Measurements from ENCODE around the gene PHC2. TPM values are rescaled to one million over a fixed set of nuclear protein-coding genes. Genes with fewer than 3 reads are reported as not detected.

PHC2 gene
- total and polyA plus RNA-seq, 4 donors: 51.9 to 111 (median 91.6) TPM

DNA sequence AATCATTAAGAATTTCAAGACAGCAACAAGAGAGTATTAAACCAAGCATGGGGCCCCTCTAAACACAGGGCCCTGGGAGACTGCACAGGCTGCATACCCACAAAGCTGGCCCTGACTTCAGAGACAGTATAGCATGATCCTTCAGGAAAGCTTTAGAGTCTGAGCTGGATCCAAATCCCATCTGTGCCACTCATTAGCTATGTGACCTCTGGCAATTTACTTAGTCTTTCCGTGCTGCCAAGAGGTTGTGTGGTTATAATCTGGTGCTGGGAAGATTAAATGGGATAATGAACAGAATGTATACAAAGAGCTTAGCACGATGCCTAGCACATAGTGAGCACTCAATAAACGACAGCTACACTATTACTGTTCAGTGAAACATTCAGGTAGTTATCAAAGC is 4.0 kb downstream of the PHC2 start:
- no CpG with 5 or more reads among the region's 3 CpGs for WGBS (ENCODE audit: insufficient coverage)
- Histone ChIP-seq H3K27me3 (ENCODE audit: control insufficient read depth, insufficient read depth, low read length) (peaks cover 11% of the 10 kb centered on the region), H3K4me1 (ENCODE audit: control insufficient read depth, insufficient read depth, low read length) (peaks cover 4% of the 10 kb centered on the region), H3K36me3 (ENCODE audit: control insufficient read depth, insufficient read depth, low read length) (no peaks in the 10 kb centered on the region), H3K9me3 (ENCODE audit: control insufficient read depth, insufficient read depth, low read length) (no peaks in the 10 kb centered on the region), H3K27ac (ENCODE audit: low read depth, low read length) (no peak overlapping the region), H3K4me3 (ENCODE audit: low read depth, low read length) (no peak overlapping the region)
- DNase-seq (ENCODE audit: low read depth in 4 of 6, low spot score in 6 of 6): no peak

DNA sequence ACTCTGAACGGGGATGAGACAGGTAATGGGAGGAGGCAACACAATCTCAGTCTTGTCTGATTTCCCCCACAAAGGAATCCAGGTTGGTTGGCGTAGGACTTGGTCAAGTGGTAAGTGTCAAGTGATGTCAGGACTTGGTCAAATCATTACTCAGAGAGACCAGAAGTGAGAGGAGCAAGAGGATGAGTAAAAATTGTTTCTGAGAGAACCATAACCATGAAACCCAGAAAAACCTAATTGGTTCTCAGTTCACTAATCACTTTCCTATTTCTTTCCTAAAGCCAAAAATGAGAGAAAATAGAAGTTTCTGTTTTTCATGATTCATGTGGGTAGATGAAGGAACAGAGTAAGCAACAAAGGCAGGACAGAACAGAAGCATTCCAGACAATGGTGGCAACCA is 5.0 kb downstream of the PHC2 start:
- no peak overlapping the region for H3K4me3 ChIP-seq (ENCODE audit: low read depth, low read length)
- peaks cover 4% of the 10 kb centered on the region for H3K4me1 ChIP-seq (ENCODE audit: control insufficient read depth, insufficient read depth, low read length)
- WGBS (ENCODE audit: insufficient coverage): 100% methylated on average over 1 of the region's 2 CpGs
- H3K36me3 ChIP-seq (ENCODE audit: control insufficient read depth, insufficient read depth, low read length): no peaks in the 10 kb centered on the region
- H3K27ac ChIP-seq (ENCODE audit: low read depth, low read length): no peak overlapping the region
- DNase-seq (ENCODE audit: low read depth in 4 of 6, low spot score in 6 of 6): no peak
- H3K9me3 ChIP-seq (ENCODE audit: control insufficient read depth, insufficient read depth, low read length): no peaks in the 10 kb centered on the region
- peaks cover 11% of the 10 kb centered on the region for H3K27me3 ChIP-seq (ENCODE audit: control insufficient read depth, insufficient read depth, low read length)

DNA sequence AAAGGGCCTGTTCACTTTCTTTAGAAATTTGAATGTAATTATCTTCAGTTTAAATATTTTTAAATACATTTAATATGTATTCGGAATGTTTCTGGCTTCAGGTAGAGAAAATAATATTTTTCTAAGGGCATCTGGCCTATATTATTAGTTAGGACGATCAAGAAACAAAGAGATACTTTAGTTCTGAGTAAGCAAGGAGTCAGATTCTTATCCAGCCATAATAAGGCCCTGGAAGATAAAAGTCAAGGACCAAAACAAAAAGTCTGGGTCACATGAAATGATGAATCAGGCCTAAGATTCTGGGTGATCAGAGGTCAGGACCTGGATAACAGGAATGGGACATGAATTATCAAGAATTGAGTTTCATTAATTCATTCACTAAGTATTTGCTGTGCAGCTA is 6.3 kb downstream of the PHC2 start:
- DNase-seq (ENCODE audit: low read depth in 4 of 6, low spot score in 6 of 6): no peak
- Histone ChIP-seq H3K27ac (ENCODE audit: low read depth, low read length) (no peak overlapping the region), H3K27me3 (ENCODE audit: control insufficient read depth, insufficient read depth, low read length) (peaks cover 8% of the 10 kb centered on the region), H3K36me3 (ENCODE audit: control insufficient read depth, insufficient read depth, low read length) (no peaks in the 10 kb centered on the region), H3K4me1 (ENCODE audit: control insufficient read depth, insufficient read depth, low read length) (no peaks in the 10 kb centered on the region), H3K4me3 (ENCODE audit: low read depth, low read length) (no peak overlapping the region), H3K9me3 (ENCODE audit: control insufficient read depth, insufficient read depth, low read length) (no peaks in the 10 kb centered on the region)
- no CpG with 5 or more reads among the region's 2 CpGs for WGBS (ENCODE audit: insufficient coverage)

DNA sequence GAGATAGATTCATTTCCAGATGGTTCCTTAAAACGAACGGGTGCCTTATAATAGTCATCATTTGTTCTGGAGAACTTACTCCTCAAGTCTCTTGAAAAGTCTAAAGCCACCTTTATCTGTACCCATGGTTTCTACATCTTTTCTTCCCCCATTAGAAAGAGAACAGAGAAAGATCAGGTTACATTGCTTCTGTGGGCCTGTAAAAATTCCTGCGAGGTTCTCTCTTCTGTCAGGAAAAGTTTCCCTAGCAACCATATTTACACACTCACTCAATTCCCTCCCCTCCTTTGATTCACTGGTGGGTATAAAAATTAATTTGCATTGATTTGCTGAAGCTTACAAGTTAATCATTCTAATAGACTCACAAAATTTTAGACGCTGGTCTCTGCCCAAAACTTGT is 6.7 kb downstream of the PHC2 start:
- WGBS (ENCODE audit: insufficient coverage): no CpG with 5 or more reads among the region's 4 CpGs
- H3K9me3 ChIP-seq (ENCODE audit: control insufficient read depth, insufficient read depth, low read length): no peaks in the 10 kb centered on the region
- H3K4me1 ChIP-seq (ENCODE audit: control insufficient read depth, insufficient read depth, low read length): no peaks in the 10 kb centered on the region
- no peak for DNase-seq (ENCODE audit: low read depth in 4 of 6, low spot score in 6 of 6)
- no peak overlapping the region for H3K27ac ChIP-seq (ENCODE audit: low read depth, low read length)
- peaks cover 5% of the 10 kb centered on the region for H3K27me3 ChIP-seq (ENCODE audit: control insufficient read depth, insufficient read depth, low read length)
- no peaks in the 10 kb centered on the region for H3K36me3 ChIP-seq (ENCODE audit: control insufficient read depth, insufficient read depth, low read length)
- no peak overlapping the region for H3K4me3 ChIP-seq (ENCODE audit: low read depth, low read length)

DNA sequence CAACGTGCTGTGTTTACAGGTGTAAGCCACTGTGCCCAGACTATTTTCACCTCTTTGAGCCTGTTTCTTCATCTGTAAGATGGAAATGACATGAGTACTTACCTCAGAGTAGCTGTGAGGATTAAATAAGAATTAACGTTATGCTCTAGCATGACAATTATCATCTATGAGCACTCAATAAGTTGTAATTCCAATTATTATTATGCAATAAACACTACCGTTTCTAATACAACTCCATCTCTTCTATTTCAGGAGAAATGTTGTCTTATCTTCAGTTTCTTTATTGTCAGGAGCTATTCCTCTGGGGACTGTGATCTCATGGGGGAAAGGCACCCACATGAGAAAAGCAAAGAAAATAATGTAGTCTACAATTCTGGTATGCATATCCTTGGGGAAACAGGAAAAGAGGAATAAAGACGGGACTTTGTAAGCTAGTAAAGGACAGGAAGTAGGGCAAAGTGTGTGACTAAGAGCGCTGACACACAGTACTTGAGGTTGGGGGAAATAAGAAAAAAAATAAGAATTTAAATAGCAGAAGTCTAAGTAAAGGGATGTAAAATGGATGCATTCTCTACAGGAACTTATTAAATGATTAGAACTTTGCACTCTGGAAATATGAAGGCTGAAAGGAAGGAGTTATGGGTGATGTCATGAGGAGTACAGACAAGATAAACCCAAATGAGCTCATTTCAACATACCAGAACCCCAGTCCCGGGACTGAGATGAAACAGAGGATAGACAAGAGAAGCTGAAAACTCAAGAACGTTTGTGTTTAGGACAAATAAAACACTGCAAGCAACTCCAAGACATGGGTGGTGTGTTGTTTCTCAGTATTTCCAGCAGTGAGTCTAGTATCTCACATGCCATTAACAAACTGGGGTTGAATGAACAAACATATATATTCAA is 9.8 kb downstream of the PHC2 start:
- WGBS (ENCODE audit: insufficient coverage): 100% methylated on average over 2 of the region's 7 CpGs
- Histone ChIP-seq H3K9me3 (ENCODE audit: control insufficient read depth, insufficient read depth, low read length) (peaks cover 5% of the 10 kb centered on the region), H3K27ac (ENCODE audit: low read depth, low read length) (no peak overlapping the region), H3K4me3 (ENCODE audit: low read depth, low read length) (no peak overlapping the region), H3K36me3 (ENCODE audit: control insufficient read depth, insufficient read depth, low read length) (no peaks in the 10 kb centered on the region), H3K4me1 (ENCODE audit: control insufficient read depth, insufficient read depth, low read length) (no peaks in the 10 kb centered on the region), H3K27me3 (ENCODE audit: control insufficient read depth, insufficient read depth, low read length) (no peaks in the 10 kb centered on the region)
- no peak for DNase-seq (ENCODE audit: low read depth in 4 of 6, low spot score in 6 of 6)

DNA sequence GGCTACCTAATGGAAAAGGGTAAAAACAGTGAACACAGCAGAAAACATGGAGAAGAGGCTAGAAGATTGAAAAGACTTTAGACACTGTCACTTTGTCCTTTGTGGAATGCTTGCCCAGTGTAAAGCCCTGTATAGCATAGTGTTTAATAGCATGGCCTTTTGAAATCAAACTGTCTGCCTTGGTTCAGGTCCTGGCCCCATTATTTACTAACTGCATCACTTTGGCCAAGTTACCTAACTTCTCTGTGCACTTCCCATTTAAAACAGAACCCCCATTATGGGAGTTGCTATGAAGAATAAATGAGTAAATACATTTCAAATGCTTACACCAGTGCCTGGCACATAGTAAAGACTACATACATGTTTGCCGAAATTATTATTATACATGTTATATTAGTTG is 12.1 kb downstream of the PHC2 start:
- Histone ChIP-seq H3K9me3 (ENCODE audit: control insufficient read depth, insufficient read depth, low read length) (peaks cover 10% of the 10 kb centered on the region), H3K27me3 (ENCODE audit: control insufficient read depth, insufficient read depth, low read length) (no peaks in the 10 kb centered on the region), H3K4me1 (ENCODE audit: control insufficient read depth, insufficient read depth, low read length) (no peaks in the 10 kb centered on the region), H3K36me3 (ENCODE audit: control insufficient read depth, insufficient read depth, low read length) (no peaks in the 10 kb centered on the region), H3K4me3 (ENCODE audit: low read depth, low read length) (no peak overlapping the region), H3K27ac (ENCODE audit: low read depth, low read length) (no peak overlapping the region)
- no peak for DNase-seq (ENCODE audit: low read depth in 4 of 6, low spot score in 6 of 6)
- no CpG with 5 or more reads among the region's 1 CpG for WGBS (ENCODE audit: insufficient coverage)

DNA sequence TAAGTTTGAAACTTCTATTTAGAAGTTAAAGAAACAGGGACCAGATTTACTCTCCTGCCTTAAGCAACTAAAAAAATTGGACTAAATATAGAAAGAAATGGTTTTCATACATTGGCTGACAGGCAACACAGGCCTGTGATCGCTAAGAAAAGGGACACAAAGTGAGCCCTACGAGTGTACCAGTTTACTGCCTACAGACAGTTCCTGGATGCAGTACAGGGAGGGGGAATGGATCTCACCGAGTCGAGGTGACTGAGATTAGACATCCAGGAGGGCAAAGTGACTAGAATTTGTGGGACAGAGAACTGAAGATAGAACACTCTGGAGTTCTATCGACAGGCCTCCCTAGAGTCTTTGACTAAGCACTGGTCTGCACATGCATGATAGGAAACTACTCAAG is 16.0 kb downstream of the PHC2 start:
- no peaks in the 10 kb centered on the region for H3K27me3 ChIP-seq (ENCODE audit: control insufficient read depth, insufficient read depth, low read length)
- no peak overlapping the region for H3K27ac ChIP-seq (ENCODE audit: low read depth, low read length)
- no peaks in the 10 kb centered on the region for H3K4me1 ChIP-seq (ENCODE audit: control insufficient read depth, insufficient read depth, low read length)
- no peaks in the 10 kb centered on the region for H3K36me3 ChIP-seq (ENCODE audit: control insufficient read depth, insufficient read depth, low read length)
- H3K4me3 ChIP-seq (ENCODE audit: low read depth, low read length): no peak overlapping the region
- WGBS (ENCODE audit: insufficient coverage): 58% methylated on average over 5 of the region's 5 CpGs
- no peak for DNase-seq (ENCODE audit: low read depth in 4 of 6, low spot score in 6 of 6)
- H3K9me3 ChIP-seq (ENCODE audit: control insufficient read depth, insufficient read depth, low read length): peaks cover 10% of the 10 kb centered on the region

DNA sequence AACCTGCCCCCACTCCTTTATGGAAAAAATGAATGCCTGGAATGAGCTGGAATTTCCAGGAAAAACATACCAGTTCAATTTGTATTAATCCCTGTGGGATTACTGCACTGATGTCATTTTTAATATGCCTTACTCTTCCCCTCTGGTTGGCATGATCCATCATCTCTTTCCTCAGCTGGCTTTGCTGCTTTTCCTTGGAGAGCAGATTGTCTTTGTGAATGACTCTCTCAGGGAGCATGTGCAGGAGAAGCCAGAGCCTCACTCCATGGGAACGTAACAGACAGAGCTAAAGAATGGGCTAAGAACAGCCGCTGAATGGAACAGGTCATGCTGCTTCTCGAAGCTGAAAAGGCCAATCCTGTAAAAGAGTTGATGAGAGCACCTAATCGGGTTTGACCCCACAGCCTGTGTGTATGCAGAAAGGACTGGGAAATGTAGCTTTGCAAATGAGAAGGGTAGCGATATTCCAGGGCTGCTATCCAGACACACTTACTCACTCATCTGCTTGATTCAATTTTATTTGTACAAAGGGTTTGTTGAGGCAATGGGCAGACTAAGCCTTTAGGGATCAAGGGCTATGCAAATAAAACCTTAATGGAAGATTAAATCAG is 20.7 kb downstream of the PHC2 start:
- H3K27me3 ChIP-seq (ENCODE audit: control insufficient read depth, insufficient read depth, low read length): peaks cover 2% of the 10 kb centered on the region
- no peaks in the 10 kb centered on the region for H3K36me3 ChIP-seq (ENCODE audit: control insufficient read depth, insufficient read depth, low read length)
- H3K9me3 ChIP-seq (ENCODE audit: control insufficient read depth, insufficient read depth, low read length): no peaks in the 10 kb centered on the region
- 19% methylated on average over 3 of the region's 5 CpGs for WGBS (ENCODE audit: insufficient coverage)
- no peak overlapping the region for H3K4me3 ChIP-seq (ENCODE audit: low read depth, low read length)
- no peaks in the 10 kb centered on the region for H3K4me1 ChIP-seq (ENCODE audit: control insufficient read depth, insufficient read depth, low read length)
- peak in 3 of 6 donors; percentile 53 to 93 (median 88) for DNase-seq (ENCODE audit: low read depth in 4 of 6, low spot score in 6 of 6)
- peak overlapping the region; percentile 70 for H3K27ac ChIP-seq (ENCODE audit: low read depth, low read length)

DNA sequence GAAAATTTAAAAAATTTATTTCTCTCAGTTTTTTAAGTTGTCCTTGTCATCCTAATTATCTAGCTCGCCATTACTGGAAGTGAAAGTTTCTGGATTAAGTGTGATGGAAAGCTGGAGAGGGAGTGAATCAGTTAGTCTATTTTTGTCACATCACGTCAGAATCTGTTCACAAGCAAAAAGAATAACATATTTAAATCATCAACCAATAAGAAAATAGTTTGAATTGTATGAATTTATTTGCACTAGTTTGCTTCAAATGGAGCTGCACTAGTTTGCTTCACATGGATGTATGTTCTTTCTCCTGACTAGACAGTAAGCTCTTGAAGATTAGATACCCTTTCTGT is 22.8 kb downstream of the PHC2 start:
- no CpG with 5 or more reads among the region's 2 CpGs for whole genome bisulfite sequencing (ENCODE audit: insufficient coverage)
- no peaks in the 10 kb centered on the region for H3K36me3 ChIP-seq (ENCODE audit: control insufficient read depth, insufficient read depth, low read length)
- no peaks in the 10 kb centered on the region for H3K9me3 ChIP-seq (ENCODE audit: control insufficient read depth, insufficient read depth, low read length)
- peaks cover 2% of the 10 kb centered on the region for H3K27me3 ChIP-seq (ENCODE audit: control insufficient read depth, insufficient read depth, low read length)
- no peak for DNase-seq (ENCODE audit: low read depth in 4 of 6, low spot score in 6 of 6)
- no peak overlapping the region for H3K27ac ChIP-seq (ENCODE audit: low read depth, low read length)
- no peaks in the 10 kb centered on the region for H3K4me1 ChIP-seq (ENCODE audit: control insufficient read depth, insufficient read depth, low read length)
- no peak overlapping the region for H3K4me3 ChIP-seq (ENCODE audit: low read depth, low read length)

All from spinal cord (tissue), 10 donors.